SK-N-MC (cell line): ENCODE measurements around the gene AK5.

Experiments used
- EZH2 ChIP-seq: fragments of 200-600 bp; sonication (generic); IDR thresholded peaks from one replicate; pipeline ENCODE4 v1.6.1; 2017; ENCODE audit warnings: antibody characterized with exemption
- POLR2AphosphoS5 ChIP-seq: IDR thresholded peaks from 2 replicates; pipeline ENCODE4 v1.6.1; 2012; ENCODE audit warnings: mild to moderate bottlenecking, low read depth, low read length, borderline replicate concordance

- TF ChIP-seq EZH2, result no peak
- no peak for TF ChIP-seq POLR2AphosphoS5
These were observed 79.8 kb downstream of the AK5 start for GRCh38 chr1:77361621-77362020.
